RWPE2 (cell line): Measurements from ENCODE around the gene LCE3B.
A peak's percentile ranks its signal among the peaks of the same experiment; 100 is the strongest.
"Not testable (repeated sequence)": the region's sequence is repeated elsewhere in the genome, so short reads cannot be mapped to it uniquely, and the experiment has no call there.

ENCODE experiments used
- ATAC-seq: fragments of 200-7000 bp; cut with Tn5 transposase; 3 replicates; pipeline ENCODE4 v1.9.1; 2021; ENCODE audit warnings: low read depth
- DNase-seq: peaks from one replicate; pipeline ENCODE4 v3.0.0-alpha.2; 2020; ENCODE audit warnings: low spot score
- H3K27ac ChIP-seq: fragments of 450-650 bp; 2 replicates; pipeline ENCODE4 v1.5.1; 2017; ENCODE audit warnings: mild to moderate bottlenecking; ENCODE audit not compliant: poor library complexity, severe bottlenecking
- H3K27me3 ChIP-seq: fragments of 250-450 bp; sonication (Bioruptor Pico); 2 replicates; pipeline ENCODE4 v1.5.1; 2021; ENCODE audit warnings: mild to moderate bottlenecking, moderate library complexity; ENCODE audit not compliant: insufficient read depth, poor library complexity, severe bottlenecking
- H3K36me3 ChIP-seq: fragments of 250-450 bp; sonication (Bioruptor Pico); 2 replicates; pipeline ENCODE4 v1.5.1; 2020; ENCODE audit warnings: low read depth, mild to moderate bottlenecking, moderate library complexity
- H3K4me1 ChIP-seq: fragments of 250-450 bp; sonication (Bioruptor Pico); 2 replicates; pipeline ENCODE4 v1.5.1; 2021; ENCODE audit warnings: mild to moderate bottlenecking, moderate library complexity; ENCODE audit not compliant: insufficient read depth, poor library complexity, severe bottlenecking
- H3K4me3 ChIP-seq: fragments of 250-450 bp; sonication (Bioruptor Pico); 2 replicates; pipeline ENCODE4 v1.5.1; 2021; ENCODE audit warnings: mild to moderate bottlenecking, moderate library complexity; ENCODE audit not compliant: severe bottlenecking
- H3K9me3 ChIP-seq: fragments of 250-450 bp; sonication (Bioruptor Pico); 2 replicates; pipeline ENCODE4 v1.5.1; 2021; ENCODE audit warnings: mild to moderate bottlenecking, moderate library complexity; ENCODE audit not compliant: severe bottlenecking
- TF ChIP-seq, protein P1 (sequence below): fragments of 450-650 bp; IDR thresholded peaks from one replicate; pipeline ENCODE4 v1.5.1; 2017; ENCODE audit warnings: mild to moderate bottlenecking, moderate library complexity; ENCODE audit not compliant: poor library complexity, severe bottlenecking

Gene LCE3B, protein sequence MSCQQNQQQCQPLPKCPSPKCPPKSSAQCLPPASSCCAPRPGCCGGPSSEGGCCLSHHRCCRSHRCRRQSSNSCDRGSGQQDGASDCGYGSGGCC

DNA sequence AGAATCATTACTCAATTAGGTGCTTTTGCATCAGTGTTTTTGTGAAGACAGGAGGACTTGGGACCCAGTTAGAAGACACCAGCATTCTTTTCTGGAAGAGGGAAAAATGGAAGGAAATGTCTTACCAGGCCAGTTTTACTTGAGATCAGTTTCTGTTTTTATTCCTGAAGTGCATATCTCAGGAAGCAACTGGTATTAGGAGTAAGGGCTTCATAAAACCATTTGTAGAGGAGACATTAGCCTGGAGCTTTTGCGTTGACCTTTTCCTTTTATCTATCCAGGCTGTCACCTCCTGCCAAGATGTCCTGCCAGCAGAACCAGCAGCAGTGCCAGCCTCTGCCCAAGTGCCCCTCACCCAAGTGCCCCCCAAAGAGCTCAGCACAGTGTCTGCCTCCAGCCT, at the start of gene LCE3B:
Gene LCE3B (plus strand): TSS at position 301 of the 400 bp plus-strand sequence. CDS start 0 bp downstream, at position 301.
- TF ChIP-seq, protein P1, sequence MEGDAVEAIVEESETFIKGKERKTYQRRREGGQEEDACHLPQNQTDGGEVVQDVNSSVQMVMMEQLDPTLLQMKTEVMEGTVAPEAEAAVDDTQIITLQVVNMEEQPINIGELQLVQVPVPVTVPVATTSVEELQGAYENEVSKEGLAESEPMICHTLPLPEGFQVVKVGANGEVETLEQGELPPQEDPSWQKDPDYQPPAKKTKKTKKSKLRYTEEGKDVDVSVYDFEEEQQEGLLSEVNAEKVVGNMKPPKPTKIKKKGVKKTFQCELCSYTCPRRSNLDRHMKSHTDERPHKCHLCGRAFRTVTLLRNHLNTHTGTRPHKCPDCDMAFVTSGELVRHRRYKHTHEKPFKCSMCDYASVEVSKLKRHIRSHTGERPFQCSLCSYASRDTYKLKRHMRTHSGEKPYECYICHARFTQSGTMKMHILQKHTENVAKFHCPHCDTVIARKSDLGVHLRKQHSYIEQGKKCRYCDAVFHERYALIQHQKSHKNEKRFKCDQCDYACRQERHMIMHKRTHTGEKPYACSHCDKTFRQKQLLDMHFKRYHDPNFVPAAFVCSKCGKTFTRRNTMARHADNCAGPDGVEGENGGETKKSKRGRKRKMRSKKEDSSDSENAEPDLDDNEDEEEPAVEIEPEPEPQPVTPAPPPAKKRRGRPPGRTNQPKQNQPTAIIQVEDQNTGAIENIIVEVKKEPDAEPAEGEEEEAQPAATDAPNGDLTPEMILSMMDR = no peak
- H3K36me3 ChIP-seq = no peaks in the 10 kb centered on the region
- no peaks in the 10 kb centered on the region for H3K4me1 ChIP-seq
- H3K27ac ChIP-seq = no peak within 1 kb of the TSS
- H3K9me3 ChIP-seq = no peaks in the 10 kb centered on the region
- DNase-seq = no peak
- no peak for ATAC-seq
- no peaks in the 10 kb centered on the region for H3K27me3 ChIP-seq
- H3K4me3 ChIP-seq = no peak within 1 kb of the TSS

DNA sequence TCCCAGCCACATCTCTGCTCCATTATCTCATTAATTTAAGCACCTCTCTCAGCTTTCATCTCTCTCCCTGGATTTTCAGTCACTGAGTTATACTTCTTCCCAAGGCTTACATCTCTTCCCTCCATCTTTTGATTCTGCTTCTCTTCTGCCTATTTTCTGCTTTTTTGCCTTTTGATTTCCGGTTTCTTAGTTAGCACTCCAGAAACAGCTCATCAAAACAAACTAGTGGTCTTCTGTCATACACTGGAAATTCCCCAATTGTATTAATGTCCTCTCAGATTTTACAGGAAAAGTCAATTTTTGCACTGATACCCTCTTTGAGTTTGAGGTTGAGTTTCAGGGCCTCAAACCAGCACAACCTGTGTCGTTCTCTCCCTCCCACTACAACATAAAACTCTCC, 48.5 kb upstream of the LCE3B start:
- H3K4me3 ChIP-seq = no peak overlapping the region
- no peaks in the 10 kb centered on the region for H3K4me1 ChIP-seq
- H3K36me3 ChIP-seq = no peaks in the 10 kb centered on the region
- ATAC-seq (no peak), DNase-seq (no peak)
- H3K27me3 ChIP-seq = no peaks in the 10 kb centered on the region
- peaks cover 11% of the 10 kb centered on the region for H3K9me3 ChIP-seq
- H3K27ac ChIP-seq = no peak overlapping the region
- TF ChIP-seq, protein P1 = no peak

DNA sequence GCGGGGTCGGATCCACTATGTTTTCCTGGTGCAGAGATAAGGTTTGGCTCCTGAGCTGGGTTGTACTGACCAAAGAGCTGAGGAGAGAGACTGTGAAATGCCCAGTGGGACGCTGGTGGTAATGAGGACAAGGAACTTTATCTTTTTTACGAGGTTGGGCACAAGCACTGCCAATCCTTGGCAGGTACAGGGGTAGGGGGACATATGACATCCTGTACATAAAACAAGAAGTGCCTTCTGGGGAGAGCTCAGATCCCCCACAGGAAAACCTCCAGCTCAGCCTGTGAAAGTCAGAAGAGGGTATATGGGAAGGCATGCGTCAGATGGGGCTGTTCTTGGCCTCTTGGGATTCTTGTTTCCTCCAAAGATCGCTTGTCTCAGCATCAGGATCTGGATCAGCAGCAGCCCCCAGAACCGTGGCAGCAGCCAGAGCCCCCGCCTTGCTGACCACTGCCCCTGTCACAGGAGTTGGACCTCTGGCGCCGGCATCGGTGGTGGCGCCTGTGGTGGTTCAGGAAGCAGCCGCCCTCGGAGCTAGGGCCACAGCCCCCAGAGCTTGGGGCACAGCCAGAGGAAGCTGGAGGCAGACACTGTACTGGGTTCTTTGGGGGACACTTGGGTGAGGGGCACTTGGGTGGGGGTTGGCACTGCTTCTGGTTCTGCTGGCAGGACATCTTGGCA, 47.9 kb upstream of the LCE3B start:
- no peak for DNase-seq

DNA sequence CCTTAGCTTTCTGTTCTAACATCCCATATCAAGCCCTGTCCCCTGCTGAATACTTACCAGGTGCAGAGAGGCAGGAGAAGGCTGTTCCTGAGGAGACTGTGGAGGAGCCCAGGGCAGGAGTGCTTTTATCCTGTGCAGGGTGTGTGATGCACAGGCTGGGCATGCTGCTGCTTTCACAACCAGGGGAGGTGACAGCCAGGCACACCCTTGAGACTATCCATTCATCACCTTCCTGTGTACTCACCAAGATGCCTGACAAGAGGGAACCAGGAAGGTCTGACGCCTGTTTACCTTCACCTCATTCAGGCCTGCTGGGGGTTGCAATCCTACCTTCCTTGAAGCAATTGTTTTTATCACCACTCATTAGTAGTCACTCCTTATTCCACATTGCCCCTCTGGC, 46.9 kb upstream of the LCE3B start, which contains the start of gene LCE3E:
Gene LCE3E (minus strand): TSS at position 100 of the 400 bp plus-strand sequence. CDS start 572 bp downstream, outside the sequence.
- Histone ChIP-seq H3K27ac (peak within 1 kb of the TSS; percentile 4), H3K9me3 (peaks cover 12% of the 10 kb centered on the region), H3K36me3 (no peaks in the 10 kb centered on the region), H3K4me3 (no peak within 1 kb of the TSS), H3K4me1 (no peaks in the 10 kb centered on the region), H3K27me3 (no peaks in the 10 kb centered on the region)
- no peak for DNase-seq
- peak; percentile 95 for ATAC-seq
- TF ChIP-seq, protein P1 = no peak

More for the DNA sequence above, 47.9 kb upstream of the LCE3B start:
- no peak for ATAC-seq
- TF ChIP-seq, protein P1 = no peak
- H3K27me3 ChIP-seq = no peaks in the 10 kb centered on the region
- no peak overlapping the region for H3K27ac ChIP-seq
- no peak overlapping the region for H3K4me3 ChIP-seq
- H3K9me3 ChIP-seq = peaks cover 12% of the 10 kb centered on the region
- no peaks in the 10 kb centered on the region for H3K36me3 ChIP-seq
- H3K4me1 ChIP-seq = no peaks in the 10 kb centered on the region

DNA sequence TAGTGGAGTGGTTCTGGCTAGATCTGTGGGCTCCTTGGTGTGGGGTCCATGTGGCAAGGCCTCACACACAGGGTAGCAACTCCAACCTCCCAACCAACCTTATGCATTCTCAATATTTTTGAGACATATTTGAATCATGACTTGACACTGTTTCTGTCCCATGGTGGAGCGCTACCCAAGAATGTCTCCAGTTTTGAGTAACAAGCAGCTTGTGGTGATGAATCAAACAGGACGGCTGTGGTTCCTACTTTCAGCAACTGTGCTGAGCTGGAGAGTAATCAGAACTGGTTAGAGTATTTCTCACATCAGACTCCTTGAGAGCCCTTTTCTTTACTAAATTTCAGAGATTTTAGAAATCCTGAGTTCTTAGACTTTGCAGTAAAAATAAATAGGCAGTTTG, 36.4 kb upstream of the LCE3B start:
- Histone ChIP-seq H3K4me1 (peaks cover 9% of the 10 kb centered on the region), H3K36me3 (no peaks in the 10 kb centered on the region), H3K9me3 (no peaks in the 10 kb centered on the region), H3K4me3 (no peak overlapping the region), H3K27me3 (no peaks in the 10 kb centered on the region), H3K27ac (no peak overlapping the region)
- DNase-seq (no peak), ATAC-seq (no peak)
- TF ChIP-seq, protein P1 = no peak

DNA sequence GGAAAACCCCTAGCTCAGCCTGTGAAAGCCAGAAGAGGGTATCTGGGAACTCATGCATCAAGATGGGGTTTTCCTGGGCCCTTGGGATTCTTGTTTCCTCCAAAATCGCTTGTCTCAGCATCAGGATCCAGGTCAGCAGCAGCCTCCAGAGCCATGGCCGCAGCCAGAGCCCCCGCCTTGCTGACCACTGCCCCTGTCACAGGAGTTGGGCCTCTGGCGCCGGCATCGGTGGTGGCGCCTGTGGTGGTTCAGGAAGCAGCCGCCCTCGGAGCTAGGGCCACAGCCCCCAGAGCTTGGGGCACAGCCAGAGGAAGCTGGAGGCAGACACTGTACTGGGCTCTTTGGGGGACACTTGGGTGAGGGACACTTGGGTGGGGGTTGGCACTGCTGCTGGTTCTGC, 34.1 kb upstream of the LCE3B start:
- not testable (repeated sequence) for H3K4me1 ChIP-seq, H3K36me3 ChIP-seq, H3K27ac ChIP-seq, H3K4me3 ChIP-seq, H3K27me3 ChIP-seq, DNase-seq, ATAC-seq, H3K9me3 ChIP-seq
